K562 (cell line): Measurements from ENCODE around the gene ANKMY1. TPM values are rescaled to one million over a fixed set of nuclear protein-coding genes. Genes with fewer than 3 reads are reported as not detected.

Source experiments
- CREM ChIP-seq: IDR thresholded peaks from 2 replicates; pipeline ENCODE4 v1.6.1; 2014; ENCODE audit warnings: antibody characterized with exemption, low read depth
- EWSR1 ChIP-seq: fragments of 450-650 bp; IDR thresholded peaks from 2 replicates; pipeline ENCODE4 v1.6.1; 2018; ENCODE audit warnings: borderline replicate concordance, mild to moderate bottlenecking, low read depth, moderate library complexity; ENCODE audit not compliant: partially characterized antibody
- HDAC1 ChIP-seq, 2 experiments: fragments of 450-650 bp; IDR thresholded peaks; 2 replicates each; pipeline ENCODE4 v1.6.1; 2016 to 2017; ENCODE audit warnings: inconsistent platforms in 1 of 2, mild to moderate bottlenecking in 1 of 2, moderate library complexity in 1 of 2
- JUND ChIP-seq, 2 experiments: IDR thresholded peaks; 2 replicates in 1 of 2; 3 replicates in 1 of 2; pipeline ENCODE4 v1.6.1; 2011; ENCODE audit warnings: borderline replicate concordance in 2 of 2, low read depth in 2 of 2, low read length in 2 of 2, improper control_type of control experiment in 1 of 2, missing biosample characterization in 1 of 2, missing genetic modification characterization in 1 of 2, missing genetic modification reagents in 1 of 2
- KLF13 ChIP-seq: fragments of 450-650 bp; IDR thresholded peaks from 2 replicates; pipeline ENCODE4 v1.6.1; 2016; ENCODE audit warnings: missing genetic modification characterization, low read depth, mild to moderate bottlenecking, missing compliant biosample characterization, moderate library complexity, borderline replicate concordance
- MYBL2 ChIP-seq, 2 experiments: fragments of 450-650 bp in 1 of 2; sonication (generic) in 1 of 2; formaldehyde crosslinking in 1 of 2; IDR thresholded peaks; 2 replicates each; pipeline versions ENCODE4 v1.6.1 to v1.8.1; 2017 to 2022; ENCODE audit warnings: borderline replicate concordance in 1 of 2, inconsistent platforms in 1 of 2, low read depth in 1 of 2, mild to moderate bottlenecking in 1 of 2, missing genetic modification reagents in 1 of 2, moderate library complexity in 1 of 2
- NR2C1 ChIP-seq, 2 experiments: fragments of 450-650 bp; IDR thresholded peaks; 2 replicates each; pipeline ENCODE4 v1.6.1; 2017; ENCODE audit warnings: mild to moderate bottlenecking in 2 of 2, antibody characterized with exemption in 1 of 2, inconsistent platforms in 1 of 2, missing compliant biosample characterization in 1 of 2, missing genetic modification characterization in 1 of 2
- RBM22 ChIP-seq: fragments of 200-400 bp; formaldehyde crosslinking; IDR thresholded peaks from 2 replicates; pipeline ENCODE4 v1.6.1; 2018; ENCODE audit warnings: low read length, low read depth; ENCODE audit not compliant: poor library complexity, severe bottlenecking
- SMARCC2 ChIP-seq: fragments of 450-650 bp; IDR thresholded peaks from 2 replicates; pipeline ENCODE4 v1.6.1; 2017; ENCODE audit warnings: antibody characterized with exemption, moderate library complexity, mild to moderate bottlenecking, low read depth
- SMARCE1 ChIP-seq: fragments of 450-650 bp; IDR thresholded peaks from 2 replicates; pipeline ENCODE4 v1.7.1; 2016; ENCODE audit warnings: mild to moderate bottlenecking
- SMC3 ChIP-seq: conservative IDR thresholded peaks from 2 replicates; pipeline ENCODE4 v1.6.1; 2011; ENCODE audit warnings: low read depth, low read length, improper control_type of control experiment; ENCODE audit not compliant: insufficient read depth
- TAF9B ChIP-seq: fragments of 450-650 bp; IDR thresholded peaks from 2 replicates; pipeline ENCODE4 v1.6.1; 2018; ENCODE audit warnings: mild to moderate bottlenecking; ENCODE audit not compliant: partially characterized antibody
- polyA plus RNA-seq, 8 experiments: library from polyadenylated mRNA; depleted of rRNA in 4 of 8; stranded (reverse) in 5 of 8; unstranded in 3 of 8; fragments of >200 nt; fragmentation: Nextera tagmentation in 2 of 8; fragmentation: Illumina TruSeq in 1 of 8; extraction: Ambion mirVana in 2 of 8; extraction: Trizol in 1 of 8; gene quantifications; 2 replicates each; pipeline versions ENCODE4 v1.2.1 to v1.2.3, GENCODE V29; 2011 to 2014; ENCODE audit warnings: inconsistent platforms in 1 of 8, missing spikeins in 1 of 8
- total RNA-seq, 7 experiments: library from RNA; depleted of rRNA in 6 of 7; stranded (reverse); fragments of >200 nt in 6 of 7; fragmentation: Illumina TruSeq in 2 of 7; extraction: Trizol in 2 of 7; gene quantifications; 2 replicates each; pipeline versions ENCODE4 v1.2.1 to v1.2.3, GENCODE V29; 2011 to 2021; ENCODE audit warnings: low replicate concordance in 1 of 7
- TF ChIP-seq, protein P1 (sequence below), 3 experiments: IDR thresholded peaks in 2 of 3; conservative IDR thresholded peaks in 1 of 3; 2 replicates each; pipeline ENCODE4 v1.5.1; 2011 to 2012; ENCODE audit warnings: low read length in 3 of 3, mild to moderate bottlenecking in 3 of 3, control low read depth in 2 of 3, improper control_type of control experiment in 1 of 3, inconsistent platforms in 1 of 3, low read depth in 1 of 3, mixed read lengths in 1 of 3, moderate library complexity in 1 of 3; ENCODE audit not compliant: insufficient read depth in 2 of 3
- TF ChIP-seq, protein P2 (sequence below): fragments of 250-450 bp; sonication (Bioruptor Pico); IDR thresholded peaks from 2 replicates; pipeline ENCODE4 v1.8.0; 2022; ENCODE audit warnings: moderate library complexity, mild to moderate bottlenecking, inconsistent platforms
- TF ChIP-seq, protein P3 (sequence below): fragments of 250-450 bp; sonication (Bioruptor Pico); IDR thresholded peaks from 2 replicates; pipeline ENCODE4 v1.4.0; 2020

ANKMY1 gene
- total and polyA plus RNA-seq, 9 of the 15 experiments (the other 6 are each of a cell fraction or from before 2014, with no cell fraction given): 0.75 to 15.1 (median 11.7) TPM

DNA sequence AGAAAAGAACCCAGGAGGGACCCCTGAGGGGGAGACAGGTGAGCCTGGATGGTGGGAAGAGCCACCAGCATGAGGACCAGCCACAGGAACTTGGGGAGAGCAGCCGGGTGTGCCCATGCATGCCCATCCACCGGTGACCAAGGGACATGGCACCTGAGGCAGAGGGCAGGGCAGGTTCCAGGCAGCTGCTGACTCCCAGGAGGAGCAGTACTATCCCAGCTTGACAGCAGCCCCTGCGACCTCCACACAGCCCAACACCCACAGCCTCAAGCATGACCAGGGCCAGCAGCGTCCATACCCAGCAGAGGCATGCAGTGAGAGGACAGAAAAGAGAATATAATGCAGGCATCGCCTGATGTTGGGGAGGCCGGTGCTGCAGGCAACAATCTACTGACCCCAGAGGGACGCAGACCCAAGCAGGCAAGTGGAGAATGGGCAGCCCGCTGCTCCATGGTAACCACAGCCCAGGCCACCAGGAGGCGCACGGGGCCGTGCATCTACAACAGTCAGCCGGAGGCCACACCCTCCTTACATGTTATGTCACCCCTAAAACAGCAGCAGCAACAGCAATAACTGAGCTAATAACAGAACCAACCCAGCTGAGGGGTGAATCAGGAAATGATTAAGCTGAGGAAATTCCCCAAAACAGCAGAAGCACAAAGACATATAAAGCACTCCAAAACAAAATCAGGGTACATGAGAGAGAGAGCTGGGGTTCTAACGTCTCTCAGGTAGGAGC is 44.1 kb downstream of the ANKMY1 start (continued):
- TF ChIP-seq SMARCE1 (no peak), EWSR1 (no peak), KLF13 (0 out of 2 replicates have a peak, but pooled peaks have one; percentile 20), JUND (IDR thresholded peaks at IDR 0.05; ENCODE audit: borderline replicate concordance, low read depth, low read length) (0 out of 2 replicates have a peak, but pooled peaks have one; percentile 6), JUND (tag; IDR thresholded peaks at IDR 0.05; ENCODE audit: borderline replicate concordance, low read depth, low read length) (peak; percentile 29; the same call in 1 of the 3 replicates), CREM (0 out of 2 replicates have a peak, but pooled peaks have one; percentile 41), MYBL2 (IDR thresholded peaks at IDR 0.05; ENCODE audit: low read depth) (no peak), MYBL2 (CRISPR knock-in tag; IDR thresholded peaks at IDR 0.05; ENCODE audit: borderline replicate concordance) (no peak), SMC3 (peak; percentile 81), NR2C1 (IDR thresholded peaks at IDR 0.05) (no peak), NR2C1 (tag; IDR thresholded peaks at IDR 0.05) (no peak), TAF9B (no peak), SMARCC2 (no peak), HDAC1 (IDR thresholded peaks at IDR 0.05) (no peak), RBM22 (no peak)
- TF ChIP-seq, protein P1, sequence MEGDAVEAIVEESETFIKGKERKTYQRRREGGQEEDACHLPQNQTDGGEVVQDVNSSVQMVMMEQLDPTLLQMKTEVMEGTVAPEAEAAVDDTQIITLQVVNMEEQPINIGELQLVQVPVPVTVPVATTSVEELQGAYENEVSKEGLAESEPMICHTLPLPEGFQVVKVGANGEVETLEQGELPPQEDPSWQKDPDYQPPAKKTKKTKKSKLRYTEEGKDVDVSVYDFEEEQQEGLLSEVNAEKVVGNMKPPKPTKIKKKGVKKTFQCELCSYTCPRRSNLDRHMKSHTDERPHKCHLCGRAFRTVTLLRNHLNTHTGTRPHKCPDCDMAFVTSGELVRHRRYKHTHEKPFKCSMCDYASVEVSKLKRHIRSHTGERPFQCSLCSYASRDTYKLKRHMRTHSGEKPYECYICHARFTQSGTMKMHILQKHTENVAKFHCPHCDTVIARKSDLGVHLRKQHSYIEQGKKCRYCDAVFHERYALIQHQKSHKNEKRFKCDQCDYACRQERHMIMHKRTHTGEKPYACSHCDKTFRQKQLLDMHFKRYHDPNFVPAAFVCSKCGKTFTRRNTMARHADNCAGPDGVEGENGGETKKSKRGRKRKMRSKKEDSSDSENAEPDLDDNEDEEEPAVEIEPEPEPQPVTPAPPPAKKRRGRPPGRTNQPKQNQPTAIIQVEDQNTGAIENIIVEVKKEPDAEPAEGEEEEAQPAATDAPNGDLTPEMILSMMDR (IDR thresholded peaks at IDR 0.05 in 2 of 3, conservative IDR thresholded peaks at IDR 0.05 in 1 of 3; ENCODE audit: insufficient read depth in 2 of 3, low read depth in 1 of 3, low read length in 3 of 3): peak; percentile 83 to 89 (median 83)
- TF ChIP-seq, protein P2, sequence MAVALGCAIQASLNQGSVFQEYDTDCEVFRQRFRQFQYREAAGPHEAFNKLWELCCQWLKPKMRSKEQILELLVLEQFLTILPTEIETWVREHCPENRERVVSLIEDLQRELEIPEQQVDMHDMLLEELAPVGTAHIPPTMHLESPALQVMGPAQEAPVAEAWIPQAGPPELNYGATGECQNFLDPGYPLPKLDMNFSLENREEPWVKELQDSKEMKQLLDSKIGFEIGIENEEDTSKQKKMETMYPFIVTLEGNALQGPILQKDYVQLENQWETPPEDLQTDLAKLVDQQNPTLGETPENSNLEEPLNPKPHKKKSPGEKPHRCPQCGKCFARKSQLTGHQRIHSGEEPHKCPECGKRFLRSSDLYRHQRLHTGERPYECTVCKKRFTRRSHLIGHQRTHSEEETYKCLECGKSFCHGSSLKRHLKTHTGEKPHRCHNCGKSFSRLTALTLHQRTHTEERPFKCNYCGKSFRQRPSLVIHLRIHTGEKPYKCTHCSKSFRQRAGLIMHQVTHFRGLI: no peak
- TF ChIP-seq, protein P3, sequence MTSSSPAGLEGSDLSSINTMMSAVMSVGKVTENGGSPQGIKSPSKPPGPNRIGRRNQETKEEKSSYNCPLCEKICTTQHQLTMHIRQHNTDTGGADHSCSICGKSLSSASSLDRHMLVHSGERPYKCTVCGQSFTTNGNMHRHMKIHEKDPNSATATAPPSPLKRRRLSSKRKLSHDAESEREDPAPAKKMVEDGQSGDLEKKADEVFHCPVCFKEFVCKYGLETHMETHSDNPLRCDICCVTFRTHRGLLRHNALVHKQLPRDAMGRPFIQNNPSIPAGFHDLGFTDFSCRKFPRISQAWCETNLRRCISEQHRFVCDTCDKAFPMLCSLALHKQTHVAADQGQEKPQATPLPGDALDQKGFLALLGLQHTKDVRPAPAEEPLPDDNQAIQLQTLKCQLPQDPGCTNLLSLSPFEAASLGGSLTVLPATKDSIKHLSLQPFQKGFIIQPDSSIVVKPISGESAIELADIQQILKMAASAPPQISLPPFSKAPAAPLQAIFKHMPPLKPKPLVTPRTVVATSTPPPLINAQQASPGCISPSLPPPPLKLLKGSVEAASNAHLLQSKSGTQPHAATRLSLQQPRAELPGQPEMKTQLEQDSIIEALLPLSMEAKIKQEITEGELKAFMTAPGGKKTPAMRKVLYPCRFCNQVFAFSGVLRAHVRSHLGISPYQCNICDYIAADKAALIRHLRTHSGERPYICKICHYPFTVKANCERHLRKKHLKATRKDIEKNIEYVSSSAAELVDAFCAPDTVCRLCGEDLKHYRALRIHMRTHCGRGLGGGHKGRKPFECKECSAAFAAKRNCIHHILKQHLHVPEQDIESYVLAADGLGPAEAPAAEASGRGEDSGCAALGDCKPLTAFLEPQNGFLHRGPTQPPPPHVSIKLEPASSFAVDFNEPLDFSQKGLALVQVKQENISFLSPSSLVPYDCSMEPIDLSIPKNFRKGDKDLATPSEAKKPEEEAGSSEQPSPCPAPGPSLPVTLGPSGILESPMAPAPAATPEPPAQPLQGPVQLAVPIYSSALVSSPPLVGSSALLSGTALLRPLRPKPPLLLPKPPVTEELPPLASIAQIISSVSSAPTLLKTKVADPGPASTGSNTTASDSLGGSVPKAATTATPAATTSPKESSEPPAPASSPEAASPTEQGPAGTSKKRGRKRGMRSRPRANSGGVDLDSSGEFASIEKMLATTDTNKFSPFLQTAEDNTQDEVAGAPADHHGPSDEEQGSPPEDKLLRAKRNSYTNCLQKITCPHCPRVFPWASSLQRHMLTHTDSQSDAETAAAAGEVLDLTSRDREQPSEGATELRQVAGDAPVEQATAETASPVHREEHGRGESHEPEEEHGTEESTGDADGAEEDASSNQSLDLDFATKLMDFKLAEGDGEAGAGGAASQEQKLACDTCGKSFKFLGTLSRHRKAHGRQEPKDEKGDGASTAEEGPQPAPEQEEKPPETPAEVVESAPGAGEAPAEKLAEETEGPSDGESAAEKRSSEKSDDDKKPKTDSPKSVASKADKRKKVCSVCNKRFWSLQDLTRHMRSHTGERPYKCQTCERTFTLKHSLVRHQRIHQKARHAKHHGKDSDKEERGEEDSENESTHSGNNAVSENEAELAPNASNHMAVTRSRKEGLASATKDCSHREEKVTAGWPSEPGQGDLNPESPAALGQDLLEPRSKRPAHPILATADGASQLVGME: no peak
